Sigmoid colon (tissue), 7 donors: ENCODE measurements around the gene CYP4F12. TPM values are rescaled to one million over a fixed set of nuclear protein-coding genes. Genes with fewer than 3 reads are reported as not detected.
"Not testable (repeated sequence)": the region's sequence is repeated elsewhere in the genome, so short reads cannot be mapped to it uniquely, and the experiment has no call there.

ENCODE experiments used
- DNase-seq: peaks from one replicate; pipeline ENCODE4 v3.0.0-alpha.2; 2019
- H3K27ac ChIP-seq, 4 donors: fragments of 200-600 bp; sonication (generic); one replicate each; pipeline ENCODE4 v1.5.1; 2016 to 2019; ENCODE audit warnings: mild to moderate bottlenecking in 1 of 4
- H3K27me3 ChIP-seq, 3 donors: fragments of 200-600 bp; sonication (generic); one replicate each; pipeline ENCODE4 v1.5.1; 2019; ENCODE audit warnings: mild to moderate bottlenecking in 1 of 3
- H3K36me3 ChIP-seq, 4 donors: fragments of 200-600 bp; sonication (generic); one replicate each; pipeline ENCODE4 v1.5.1; 2016 to 2019
- H3K4me1 ChIP-seq, 4 donors: fragments of 200-600 bp; sonication (generic); one replicate each; pipeline ENCODE4 v1.5.1; 2017 to 2019
- H3K4me3 ChIP-seq, 4 donors: fragments of 200-600 bp; sonication (generic); one replicate each; pipeline ENCODE4 v1.5.1; 2017 to 2019; ENCODE audit warnings: mild to moderate bottlenecking in 2 of 4, moderate library complexity in 1 of 4
- H3K9me3 ChIP-seq, 4 donors: fragments of 200-600 bp in 3 of 4; sonication (generic) in 3 of 4; one replicate each; pipeline versions ENCODE4 v1.5.1 to v1.6.1; 2013 to 2019
- CTCF ChIP-seq, 4 experiments: fragments of 450-650 bp in 3 of 4; fragments of 200-600 bp in 1 of 4; IDR thresholded peaks; one replicate each; pipeline ENCODE4 v1.5.1; 2016 to 2019; ENCODE audit warnings: antibody characterized with exemption in 4 of 4, mild to moderate bottlenecking in 3 of 4, moderate library complexity in 2 of 4
- EP300 ChIP-seq, 4 donors: sonication (generic); formaldehyde crosslinking; IDR thresholded peaks; one replicate each; pipeline ENCODE4 v1.6.1; 2017; ENCODE audit warnings: antibody characterized with exemption in 4 of 4
- POLR2A ChIP-seq, 2 donors: fragments of 450-650 bp; IDR thresholded peaks; one replicate each; pipeline ENCODE4 v1.6.1; 2016; ENCODE audit warnings: antibody characterized with exemption in 2 of 2, mild to moderate bottlenecking in 2 of 2, moderate library complexity in 2 of 2
- POLR2AphosphoS5 ChIP-seq, 4 donors: sonication (generic); formaldehyde crosslinking; IDR thresholded peaks; one replicate each; pipeline ENCODE4 v1.6.1; 2017; ENCODE audit warnings: antibody characterized with exemption in 4 of 4
- WGBS, 2 donors: extraction: QIAGEN DNeasy Blood & Tissue Kit; methylation state at CpG; one replicate each; pipeline ENCODE4 v1.1.7; 2013; 5-methylcytosine and 5-hydroxymethylcytosine counted together
- intact Hi-C: fragments of 100-400 bp; cut with DNase I; formaldehyde crosslinking; loops from one replicate; pipeline ENCODE4 v1.15.1; 2023
- polyA plus RNA-seq, 3 donors: library from polyadenylated mRNA; stranded (reverse); fragments of 200-250 nt; gene quantifications; one replicate each; pipeline ENCODE4 v1.2.3, GENCODE V29; 2013
- total RNA-seq, 4 donors: library from RNA; depleted of rRNA; stranded (reverse); fragments of >200 nt; gene quantifications; one replicate each; pipeline ENCODE4 v1.1.0, GENCODE V29; 2016
- donor health status: healthy with polysubstance abuse.
- donor health status: Bipolar disorder and iron deficiency.
- donor health status: healthy.

Gene CYP4F12
- total and polyA plus RNA-seq, 7 donors = 6.0 to 47.1 (median 12.5) TPM

- Histone ChIP-seq H3K36me3 (peaks cover 0 to 5% (median 0%) of the 10 kb centered on the region in 4 donors), H3K9me3 (no peaks in the 10 kb centered on the region), H3K4me1 (peaks cover 0 to 21% (median 17%) of the 10 kb centered on the region in 4 donors), H3K27ac (no peak overlapping the region), H3K27me3 (no peaks in the 10 kb centered on the region), H3K4me3 (no peak overlapping the region)
- 60 to 75% methylated on average over 3 of the region's 3 CpGs for WGBS, 2 donors
- no peak for DNase-seq
- intact Hi-C loops = no loop called here
- TF ChIP-seq EP300 (IDR thresholded peaks at IDR 0.05) (no peak), CTCF (IDR thresholded peaks at IDR 0.05) (no peak), POLR2AphosphoS5 (IDR thresholded peaks at IDR 0.05) (no peak), POLR2A (IDR thresholded peaks at IDR 0.05) (no peak)
Observed at GRCh38 chr19:15675560-15675959, 2.7 kb downstream of the CYP4F12 start.

- Histone ChIP-seq H3K27me3 (no peaks in the 10 kb centered on the region), H3K9me3 (no peaks in the 10 kb centered on the region), H3K36me3 (peaks cover 0 to 31% (median 1%) of the 10 kb centered on the region in 4 donors), H3K27ac (no peak overlapping the region), H3K4me1 (no peaks in the 10 kb centered on the region), H3K4me3 (no peak overlapping the region)
- intact Hi-C loops = no loop called here
- WGBS, 2 donors = 20 to 23% methylated on average over 4 of the region's 4 CpGs
- TF ChIP-seq CTCF (IDR thresholded peaks at IDR 0.05) (no peak), POLR2A (IDR thresholded peaks at IDR 0.05) (no peak), POLR2AphosphoS5 (IDR thresholded peaks at IDR 0.05) (no peak), EP300 (IDR thresholded peaks at IDR 0.05) (no peak)
- no peak for DNase-seq
Observed at GRCh38 chr19:15679089-15679488, 6.2 kb downstream of the CYP4F12 start.

- 67 to 88% methylated on average over 4 of the region's 4 CpGs for WGBS, 2 donors
- H3K4me3 ChIP-seq, H3K9me3 ChIP-seq, DNase-seq, H3K27me3 ChIP-seq, intact Hi-C loops, H3K4me1 ChIP-seq, H3K27ac ChIP-seq: not testable (repeated sequence)
- H3K36me3 ChIP-seq = peaks cover 0 to 33% (median 1%) of the 10 kb centered on the region in 4 donors
Observed at GRCh38 chr19:15679865-15680264, 7.0 kb downstream of the CYP4F12 start.

- no peak for DNase-seq
- intact Hi-C loops = no loop called here
Observed at GRCh38 chr19:15680478-15681322, 7.8 kb downstream of the CYP4F12 start.

More at GRCh38 chr19:15680478-15681322, 7.8 kb downstream of the CYP4F12 start:
- no peak for TF ChIP-seq CTCF (IDR thresholded peaks at IDR 0.05)
- TF ChIP-seq POLR2AphosphoS5 (IDR thresholded peaks at IDR 0.05) = no peak
- TF ChIP-seq EP300 (IDR thresholded peaks at IDR 0.05) = no peak
- H3K27me3 ChIP-seq = no peaks in the 10 kb centered on the region
- no peaks in the 10 kb centered on the region for H3K4me1 ChIP-seq
- H3K4me3 ChIP-seq = no peak overlapping the region
- no peaks in the 10 kb centered on the region for H3K9me3 ChIP-seq
- H3K36me3 ChIP-seq = peaks cover 0 to 41% (median 1%) of the 10 kb centered on the region in 4 donors
- 63 to 67% methylated on average over 8 of the region's 8 CpGs for WGBS, 2 donors
- H3K27ac ChIP-seq = no peak overlapping the region
